Spinal cord (tissue), 10 donors: Measurements from ENCODE around the gene KCNC4. TPM values are rescaled to one million over a fixed set of nuclear protein-coding genes. Genes with fewer than 3 reads are reported as not detected.
A peak's percentile ranks its signal among the peaks of the same experiment; 100 is the strongest.

Source experiments
- DNase-seq, 6 donors: peaks; one replicate each; pipeline versions ENCODE4 v3.0.0 to v3.0.0-alpha.2; 2013 to 2015; ENCODE audit warnings: low spot score in 6 of 6, low read depth in 4 of 6
- H3K27ac ChIP-seq: one replicate; pipeline ENCODE4 v1.5.1; 2013; ENCODE audit warnings: low read depth, low read length, control low read depth
- H3K27me3 ChIP-seq: one replicate; pipeline ENCODE4 v1.6.1; 2013; ENCODE audit warnings: low read length; ENCODE audit not compliant: control insufficient read depth, insufficient read depth
- H3K36me3 ChIP-seq: one replicate; pipeline ENCODE4 v1.6.1; 2013; ENCODE audit warnings: low read length; ENCODE audit not compliant: control insufficient read depth, insufficient read depth
- H3K4me1 ChIP-seq: one replicate; pipeline ENCODE4 v1.6.1; 2013; ENCODE audit warnings: low read length; ENCODE audit not compliant: control insufficient read depth, insufficient read depth
- H3K4me3 ChIP-seq: one replicate; pipeline ENCODE4 v1.5.1; 2013; ENCODE audit warnings: low read depth, low read length, control low read depth
- H3K9me3 ChIP-seq: one replicate; pipeline ENCODE4 v1.6.1; 2013; ENCODE audit warnings: low read length; ENCODE audit not compliant: control insufficient read depth, insufficient read depth
- WGBS: methylation state at CpG from one replicate; pipeline ENCODE4 v1.1.5; 2013; ENCODE audit warnings: missing lambda C conversion rate; ENCODE audit not compliant: insufficient coverage; 5-methylcytosine and 5-hydroxymethylcytosine counted together
- polyA plus RNA-seq, 2 donors: library from polyadenylated mRNA; unstranded; fragments of 120-200 nt; gene quantifications; one replicate each; pipeline ENCODE4 v1.2.1, GENCODE V29; 2013; ENCODE audit not compliant: insufficient read length in 2 of 2
- total RNA-seq, 2 donors: library from RNA; depleted of rRNA in 1 of 2; stranded (reverse); fragments of 120-200 nt in 1 of 2; fragments of >200 nt in 1 of 2; gene quantifications; one replicate each; pipeline versions ENCODE4 v1.2.3 to v1.2.4, GENCODE V29; 2013 to 2014
- donor health status: healthy.

The KCNC4 gene
- total and polyA plus RNA-seq, 4 donors = 9.1 to 58.6 (median 36.5) TPM

GRCh38 chr1:110243574-110243973 lies 33.5 kb downstream of the KCNC4 start:
- Histone ChIP-seq H3K9me3 (no peaks in the 10 kb centered on the region), H3K27me3 (no peaks in the 10 kb centered on the region), H3K4me3 (no peak overlapping the region), H3K36me3 (peaks cover 4% of the 10 kb centered on the region), H3K27ac (no peak overlapping the region), H3K4me1 (peaks cover 37% of the 10 kb centered on the region)
- DNase-seq = peak in 1 of 6 donors; percentile 25
- 13% methylated on average over 7 of the region's 9 CpGs for WGBS

DNA sequence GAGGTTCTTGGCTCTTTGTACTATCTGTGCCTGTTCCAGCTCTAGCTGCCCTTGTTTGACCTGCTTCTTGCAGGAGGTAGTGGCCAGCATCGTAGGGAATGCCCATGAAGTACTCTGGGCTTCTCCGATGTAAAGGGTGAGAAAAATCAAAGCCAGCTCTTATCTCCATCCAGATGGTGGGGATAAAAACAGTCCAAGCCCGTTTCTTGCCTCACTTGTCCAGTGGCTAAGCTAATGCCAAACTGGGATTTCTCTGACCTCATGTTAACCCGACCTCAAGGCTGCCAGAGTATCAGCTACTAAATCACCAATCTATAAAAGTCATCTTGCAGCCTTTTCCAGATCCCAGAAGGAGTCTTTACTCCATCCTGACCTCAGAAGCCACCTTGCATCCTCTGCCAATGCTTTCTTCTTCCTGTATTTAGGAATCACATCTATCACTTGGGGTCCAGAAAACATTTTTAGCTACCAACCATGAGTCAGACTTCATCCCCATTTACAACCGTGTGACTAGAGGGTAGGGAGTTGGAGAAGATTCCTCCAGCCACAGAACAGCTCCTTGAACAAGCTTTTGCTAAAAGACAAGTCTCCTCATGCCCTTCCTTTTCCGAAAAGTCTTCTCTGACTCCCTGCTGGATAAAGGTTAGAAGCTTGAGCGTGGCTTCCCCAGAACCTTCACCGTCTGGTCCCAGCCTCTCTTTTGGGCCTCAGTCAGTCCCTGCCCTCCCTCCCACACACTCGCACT lies 35.9 kb downstream of the KCNC4 start:
- 93% methylated on average over 5 of the region's 9 CpGs for WGBS
- Histone ChIP-seq H3K4me3 (no peak overlapping the region), H3K4me1 (peaks cover 22% of the 10 kb centered on the region), H3K27ac (no peak overlapping the region), H3K9me3 (no peaks in the 10 kb centered on the region), H3K36me3 (no peaks in the 10 kb centered on the region), H3K27me3 (no peaks in the 10 kb centered on the region)
- DNase-seq = no peak

DNA sequence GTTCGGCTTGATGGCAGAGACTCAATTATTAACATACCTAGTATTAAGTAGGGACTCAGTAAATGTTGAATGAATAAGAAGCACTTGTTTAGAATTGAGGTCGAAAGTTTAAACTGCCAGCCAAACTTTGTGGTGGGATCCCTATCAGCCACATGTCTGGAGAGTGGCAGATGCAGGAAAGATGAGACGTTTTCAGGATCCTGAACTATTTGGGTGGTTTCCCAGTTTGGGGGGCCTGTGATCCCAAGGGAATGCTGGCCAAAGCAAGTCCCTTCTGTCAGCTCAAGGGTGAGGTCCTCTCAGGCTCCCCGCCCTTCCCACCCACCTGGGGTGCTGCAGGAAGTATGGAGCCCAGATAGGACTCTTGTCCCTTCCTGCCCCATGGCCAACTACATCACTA lies 38.6 kb downstream of the KCNC4 start:
- Histone ChIP-seq H3K36me3 (no peaks in the 10 kb centered on the region), H3K27me3 (no peaks in the 10 kb centered on the region), H3K27ac (no peak overlapping the region), H3K9me3 (no peaks in the 10 kb centered on the region), H3K4me3 (no peak overlapping the region), H3K4me1 (peaks cover 10% of the 10 kb centered on the region)
- no peak for DNase-seq
- WGBS = 31% methylated on average over 2 of the region's 4 CpGs

DNA sequence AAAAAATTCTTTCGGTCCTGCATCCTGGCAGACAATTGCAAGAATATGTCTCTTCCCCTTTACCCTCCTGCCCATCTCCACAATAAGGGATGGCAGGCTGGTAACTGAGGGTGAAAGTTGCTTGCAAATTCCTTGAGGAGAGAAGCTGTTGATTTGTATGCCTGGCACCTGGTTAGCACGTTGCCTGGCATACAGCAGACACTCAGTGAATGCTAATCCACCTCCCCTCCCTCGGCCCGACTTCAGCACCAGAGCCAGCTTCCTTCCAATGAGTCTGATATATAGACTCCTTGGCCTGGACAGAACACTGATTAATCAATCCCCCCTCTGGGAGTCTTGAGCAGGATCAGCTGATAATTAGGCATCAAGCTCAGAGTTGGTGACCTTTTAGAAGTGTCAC lies 39.1 kb downstream of the KCNC4 start:
- WGBS = 11% methylated on average over 3 of the region's 4 CpGs
- H3K4me1 ChIP-seq = peaks cover 11% of the 10 kb centered on the region
- H3K36me3 ChIP-seq = no peaks in the 10 kb centered on the region
- no peaks in the 10 kb centered on the region for H3K9me3 ChIP-seq
- no peak overlapping the region for H3K4me3 ChIP-seq
- no peaks in the 10 kb centered on the region for H3K27me3 ChIP-seq
- DNase-seq = peak in 3 of 6 donors; percentile 62 to 91 (median 79)
- H3K27ac ChIP-seq = peak overlapping the region; percentile 25

DNA sequence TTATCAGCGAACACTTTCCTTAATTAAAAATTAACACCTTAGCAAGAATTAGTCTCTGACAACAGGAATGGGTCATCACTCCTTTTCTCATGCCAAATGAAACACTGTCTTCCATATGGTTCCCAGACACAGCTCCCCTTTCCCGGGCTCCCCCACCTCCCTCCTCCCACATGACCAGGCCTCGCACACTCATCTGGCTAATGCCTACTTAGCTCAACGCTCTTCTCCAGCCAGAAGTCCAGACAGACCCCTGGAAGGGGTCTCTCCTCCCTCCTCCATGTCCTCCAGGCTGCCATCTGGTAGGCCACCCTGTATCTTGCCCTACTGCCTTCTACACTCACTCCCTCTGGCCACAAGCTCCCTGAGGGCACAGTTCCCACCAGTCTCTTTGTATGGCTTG lies 39.9 kb downstream of the KCNC4 start:
- H3K4me1 ChIP-seq = peaks cover 19% of the 10 kb centered on the region
- H3K36me3 ChIP-seq = no peaks in the 10 kb centered on the region
- no peak for DNase-seq
- no peak overlapping the region for H3K4me3 ChIP-seq
- 27% methylated on average over 4 of the region's 4 CpGs for WGBS
- no peaks in the 10 kb centered on the region for H3K27me3 ChIP-seq
- H3K9me3 ChIP-seq = no peaks in the 10 kb centered on the region
- H3K27ac ChIP-seq = no peak overlapping the region

DNA sequence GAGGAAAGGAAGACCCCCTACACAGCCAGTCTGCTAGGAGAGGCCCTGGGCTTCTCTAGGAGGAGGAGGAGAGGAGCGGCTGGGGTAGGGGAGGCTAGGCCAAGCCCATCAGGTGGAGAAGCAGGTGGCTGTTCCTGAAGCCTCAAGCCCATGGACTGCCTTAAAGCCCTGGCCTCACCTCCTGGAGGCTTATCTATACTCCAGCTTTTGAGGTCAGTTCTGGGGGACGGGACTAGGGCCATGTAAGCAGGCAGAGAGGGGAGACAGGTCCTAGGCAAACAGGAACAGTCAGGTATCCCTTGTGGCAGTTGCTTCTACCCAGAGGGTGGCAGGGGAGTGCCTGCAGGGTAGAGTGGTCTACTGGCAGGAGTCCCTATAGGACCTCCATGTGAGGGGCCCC lies 40.6 kb downstream of the KCNC4 start:
- Histone ChIP-seq H3K4me3 (no peak overlapping the region), H3K27ac (no peak overlapping the region), H3K9me3 (no peaks in the 10 kb centered on the region), H3K27me3 (no peaks in the 10 kb centered on the region), H3K36me3 (no peaks in the 10 kb centered on the region), H3K4me1 (peaks cover 26% of the 10 kb centered on the region)
- WGBS = 50% methylated on average over 2 of the region's 2 CpGs
- no peak for DNase-seq

- Histone ChIP-seq H3K27ac (no peak overlapping the region), H3K27me3 (no peaks in the 10 kb centered on the region), H3K9me3 (no peaks in the 10 kb centered on the region), H3K4me1 (peaks cover 29% of the 10 kb centered on the region), H3K4me3 (no peak overlapping the region), H3K36me3 (no peaks in the 10 kb centered on the region)
- DNase-seq = no peak
- 100% methylated on average over 1 of the region's 1 CpG for WGBS
Observed at GRCh38 chr1:110253213-110253612, 43.1 kb downstream of the KCNC4 start.

- H3K9me3 ChIP-seq = no peaks in the 10 kb centered on the region
- H3K27me3 ChIP-seq = no peaks in the 10 kb centered on the region
- DNase-seq = peak in 2 of 6 donors; percentile 59 to 68
- H3K4me3 ChIP-seq = no peak overlapping the region
- WGBS = 14% methylated on average over 4 of the region's 6 CpGs
- H3K4me1 ChIP-seq = peaks cover 34% of the 10 kb centered on the region
- H3K27ac ChIP-seq = peak overlapping the region; percentile 73
- no peaks in the 10 kb centered on the region for H3K36me3 ChIP-seq
Observed at GRCh38 chr1:110254604-110255391, 44.7 kb downstream of the KCNC4 start.

DNA sequence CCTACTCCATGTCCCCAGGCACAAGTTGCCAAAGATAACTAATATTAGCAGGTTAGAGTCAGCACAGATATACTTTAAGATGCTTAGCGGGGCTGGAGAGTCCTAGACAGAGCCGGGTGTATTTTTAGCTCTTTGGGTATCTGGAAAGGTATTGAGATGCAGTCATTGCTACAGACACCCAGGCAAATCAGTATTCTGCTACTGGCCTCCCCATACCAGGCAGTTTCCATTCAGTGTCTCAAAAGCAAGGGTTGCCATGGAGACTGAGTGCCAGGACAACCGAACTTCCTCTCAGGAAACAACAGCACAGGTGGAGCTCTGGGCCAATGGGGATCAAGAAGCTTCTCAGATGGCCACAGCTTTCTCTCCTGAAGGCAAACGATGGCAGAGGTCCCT lies 45.3 kb downstream of the KCNC4 start:
- no peaks in the 10 kb centered on the region for H3K36me3 ChIP-seq
- WGBS = 0% methylated on average over 2 of the region's 4 CpGs
- peaks cover 29% of the 10 kb centered on the region for H3K4me1 ChIP-seq
- H3K4me3 ChIP-seq = no peak overlapping the region
- peak; percentile 67 to 97 (median 82) for DNase-seq
- H3K9me3 ChIP-seq = no peaks in the 10 kb centered on the region
- peak overlapping the region; percentile 73 for H3K27ac ChIP-seq
- H3K27me3 ChIP-seq = no peaks in the 10 kb centered on the region
